BLaER1 (cell line): Measurements from ENCODE around the gene GPR152.
A peak's percentile ranks its signal among the peaks of the same experiment; 100 is the strongest.
"Not testable (repeated sequence)": the region's sequence is repeated elsewhere in the genome, so short reads cannot be mapped to it uniquely, and the experiment has no call there.

Source experiments
- H3K27ac ChIP-seq: shearing (Covaris generic); formaldehyde crosslinking; 2 replicates; pipeline ENCODE4 v1.8.1; 2022
- H3K27me3 ChIP-seq: shearing (Covaris generic); formaldehyde crosslinking; 2 replicates; pipeline ENCODE4 v1.8.1; 2022
- H3K36me3 ChIP-seq: shearing (Covaris generic); formaldehyde crosslinking; 2 replicates; pipeline ENCODE4 v1.8.1; 2022
- H3K4me1 ChIP-seq: shearing (Covaris generic); formaldehyde crosslinking; 2 replicates; pipeline ENCODE4 v1.8.1; 2022
- H3K4me2 ChIP-seq: shearing (Covaris generic); formaldehyde crosslinking; 2 replicates; pipeline ENCODE4 v1.8.1; 2022
- H3K4me3 ChIP-seq: shearing (Covaris generic); formaldehyde crosslinking; 2 replicates; pipeline ENCODE4 v1.8.1; 2022
- H3K9ac ChIP-seq: shearing (Covaris generic); formaldehyde crosslinking; 2 replicates; pipeline ENCODE4 v1.8.1; 2022
- H3K9me3 ChIP-seq: shearing (Covaris generic); formaldehyde crosslinking; 2 replicates; pipeline ENCODE4 v1.8.1; 2022
- H4K20me1 ChIP-seq: shearing (Covaris generic); formaldehyde crosslinking; 2 replicates; pipeline ENCODE4 v1.8.1; 2022
- Cebpa-rat ChIP-seq: shearing (Covaris generic); IDR thresholded peaks from 2 replicates; pipeline ENCODE4 v1.8.1; 2022

GPR152 gene

DNA sequence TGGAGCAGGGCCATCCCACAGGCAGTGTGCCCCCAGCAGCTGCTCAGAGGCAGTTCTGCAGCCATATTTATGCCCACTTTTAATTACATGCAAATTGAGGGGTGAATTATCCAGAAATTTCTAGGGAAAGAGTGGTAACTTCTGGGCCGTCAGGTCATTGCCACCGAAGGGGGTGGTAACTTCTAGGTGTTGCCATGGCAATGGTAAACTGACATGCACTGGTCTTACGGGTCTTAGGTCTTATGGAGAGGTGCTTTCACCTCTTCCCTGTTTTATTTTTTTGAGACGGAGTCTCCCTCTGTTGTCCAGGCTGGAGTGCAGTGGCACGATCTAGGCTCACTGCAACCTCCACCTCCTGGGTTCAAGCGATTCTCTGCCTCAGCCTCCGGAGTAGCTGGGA is 20.4 kb upstream of the GPR152 start:
- Histone ChIP-seq H3K4me3 (no peak overlapping the region), H4K20me1 (no peaks in the 10 kb centered on the region), H3K27ac (no peak overlapping the region), H3K9ac (no peak overlapping the region), H3K4me2 (no peak overlapping the region), H3K4me1 (peaks cover 31% of the 10 kb centered on the region), H3K36me3 (no peaks in the 10 kb centered on the region), H3K27me3 (no peaks in the 10 kb centered on the region), H3K9me3 (peaks cover 9% of the 10 kb centered on the region)
- TF ChIP-seq Cebpa-rat, result no peak

DNA sequence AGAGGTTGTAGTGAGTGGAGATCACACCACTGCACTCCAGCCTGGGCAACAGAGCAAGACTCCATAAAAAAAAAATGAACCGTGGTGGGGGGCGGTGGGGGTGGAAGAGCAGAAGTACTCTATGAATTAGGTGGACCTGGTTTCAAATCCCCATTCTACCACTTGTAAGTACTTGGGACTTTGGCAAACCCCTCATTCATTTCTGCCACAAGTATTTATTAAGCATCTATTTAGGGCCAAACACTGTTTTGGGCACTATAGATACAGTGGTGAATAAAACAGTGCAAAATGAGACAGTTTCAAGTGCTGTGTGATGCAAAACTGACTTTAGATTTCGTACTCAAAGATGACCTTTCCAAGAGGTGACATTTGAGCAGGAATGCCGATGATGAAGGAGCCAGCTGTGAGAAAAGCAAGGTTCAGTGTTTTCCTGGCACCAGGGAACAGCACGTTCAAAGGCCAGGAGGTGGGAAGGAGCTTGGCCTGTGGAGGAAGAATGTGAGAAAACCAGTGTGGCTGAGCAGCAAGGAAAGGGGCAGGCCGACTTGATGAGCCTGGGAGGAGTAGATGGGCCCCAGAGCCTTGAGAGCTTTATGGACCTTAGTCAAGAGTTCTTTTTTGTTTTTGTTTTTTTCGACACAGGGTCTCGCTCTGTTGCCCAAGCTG is 17.9 kb upstream of the GPR152 start:
- H3K27ac ChIP-seq, result no peak overlapping the region
- H3K4me1 ChIP-seq, result peaks cover 55% of the 10 kb centered on the region
- H3K36me3 ChIP-seq, result no peaks in the 10 kb centered on the region
- no peak overlapping the region for H3K4me2 ChIP-seq
- 0 out of 2 replicates have a peak overlapping the region, but pooled peaks have one; percentile 24 for H3K9ac ChIP-seq
- no peaks in the 10 kb centered on the region for H4K20me1 ChIP-seq
- no peak for TF ChIP-seq Cebpa-rat
- H3K9me3 ChIP-seq, result no peaks in the 10 kb centered on the region
- no peaks in the 10 kb centered on the region for H3K27me3 ChIP-seq
- H3K4me3 ChIP-seq, result no peak overlapping the region

DNA sequence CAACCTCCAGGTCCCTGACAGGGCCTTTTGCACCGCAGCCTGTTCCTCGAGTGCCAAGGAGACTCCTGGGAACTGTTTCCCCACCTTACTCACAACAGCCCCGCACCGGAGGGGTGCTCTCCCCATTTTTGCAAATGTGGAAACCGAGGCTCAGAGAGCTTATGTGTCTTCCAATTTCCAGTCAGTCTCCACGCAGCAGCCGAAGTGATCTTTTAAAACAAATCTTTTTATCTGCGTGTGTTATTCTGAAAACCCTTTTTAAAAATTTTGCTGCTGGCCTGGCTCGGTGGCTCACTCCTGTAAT is 16.9 kb upstream of the GPR152 start:
- Histone ChIP-seq H3K36me3 (no peaks in the 10 kb centered on the region), H3K4me1 (peaks cover 61% of the 10 kb centered on the region), H4K20me1 (no peaks in the 10 kb centered on the region), H3K27me3 (no peaks in the 10 kb centered on the region), H3K4me3 (peak overlapping the region; percentile 91), H3K9me3 (no peaks in the 10 kb centered on the region), H3K9ac (peak overlapping the region; percentile 68), H3K4me2 (peak overlapping the region; percentile 80), H3K27ac (peak overlapping the region; percentile 69)
- no peak for TF ChIP-seq Cebpa-rat

DNA sequence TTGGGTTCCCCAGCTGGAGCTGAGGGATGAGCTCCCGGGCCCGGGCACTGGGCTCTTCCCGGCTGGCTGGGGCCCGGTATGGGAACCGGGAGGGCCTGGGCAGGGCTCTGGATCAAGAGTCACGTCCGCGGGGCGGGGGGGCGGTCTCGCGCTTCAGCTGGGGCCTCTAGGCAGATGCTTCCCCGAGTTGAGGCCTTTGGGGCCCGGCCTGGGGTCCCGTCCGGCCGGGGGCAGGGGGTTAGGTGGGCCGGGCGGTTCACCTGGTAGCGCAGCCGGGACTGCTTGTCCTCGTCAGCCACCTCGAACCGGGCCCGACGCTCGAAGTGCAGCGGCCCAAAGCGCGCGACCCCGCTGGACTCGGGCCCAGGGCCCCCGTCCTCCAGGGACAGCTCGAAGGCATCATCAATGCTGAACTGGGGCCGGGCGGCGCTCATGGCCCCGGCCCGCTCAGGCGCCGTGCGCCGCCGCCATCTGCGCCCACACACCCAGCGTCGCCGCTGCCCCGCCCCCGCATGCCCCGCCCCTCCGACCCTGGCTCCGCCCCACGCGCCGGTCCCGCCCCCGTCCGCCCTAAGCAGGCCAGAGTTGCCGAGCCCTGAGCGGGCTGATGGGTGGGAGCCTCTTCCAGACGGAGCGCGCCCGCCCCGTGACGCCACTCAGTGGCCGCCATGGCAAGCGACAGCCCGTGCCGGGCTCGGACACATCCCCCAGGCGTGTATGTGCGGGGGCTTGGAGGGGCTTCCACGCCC is 16.4 kb upstream of the GPR152 start, which contains the start of gene TMEM134:
TSS of gene TMEM134 (minus strand) at position 493 of the 749 bp plus-strand sequence. CDS start at position 434, 59 bp downstream.
- H3K27ac ChIP-seq, result peak within 1 kb of the TSS; percentile 84
- TF ChIP-seq Cebpa-rat, result no peak
- peaks cover 62% of the 10 kb centered on the region for H3K4me1 ChIP-seq

DNA sequence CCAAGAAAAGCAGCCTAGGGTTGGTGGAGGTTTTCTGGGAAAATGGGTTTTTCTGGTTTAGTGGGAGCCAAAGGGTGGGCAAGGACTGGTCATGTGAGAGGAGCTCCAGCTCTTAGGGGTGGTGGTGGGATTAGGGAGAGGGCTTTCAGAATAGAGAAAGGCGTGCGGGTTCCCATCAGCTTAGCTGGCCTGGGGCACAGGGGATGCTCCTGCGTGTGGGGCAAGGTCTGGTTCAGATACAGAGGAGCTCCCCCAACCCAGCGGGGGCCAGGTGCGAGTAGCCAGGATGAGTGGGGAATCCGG is 15.9 kb upstream of the GPR152 start:
- Histone ChIP-seq H3K36me3 (no peaks in the 10 kb centered on the region), H3K4me3 (peak overlapping the region; percentile 91), H3K4me1 (peaks cover 62% of the 10 kb centered on the region), H3K9ac (peak overlapping the region; percentile 91), H4K20me1 (no peaks in the 10 kb centered on the region), H3K27me3 (no peaks in the 10 kb centered on the region), H3K9me3 (no peaks in the 10 kb centered on the region), H3K4me2 (peak overlapping the region; percentile 97), H3K27ac (peak overlapping the region; percentile 84)
- no peak for TF ChIP-seq Cebpa-rat

More for the DNA sequence above, 16.4 kb upstream of the GPR152 start, which contains the start of gene TMEM134:
- no peaks in the 10 kb centered on the region for H3K36me3 ChIP-seq
- H3K27me3 ChIP-seq, result no peaks in the 10 kb centered on the region
- H3K9ac ChIP-seq, result peak within 1 kb of the TSS; percentile 91
- no peaks in the 10 kb centered on the region for H4K20me1 ChIP-seq
- H3K4me3 ChIP-seq, result peak within 1 kb of the TSS; percentile 91
- no peaks in the 10 kb centered on the region for H3K9me3 ChIP-seq
- peak within 1 kb of the TSS; percentile 97 for H3K4me2 ChIP-seq

DNA sequence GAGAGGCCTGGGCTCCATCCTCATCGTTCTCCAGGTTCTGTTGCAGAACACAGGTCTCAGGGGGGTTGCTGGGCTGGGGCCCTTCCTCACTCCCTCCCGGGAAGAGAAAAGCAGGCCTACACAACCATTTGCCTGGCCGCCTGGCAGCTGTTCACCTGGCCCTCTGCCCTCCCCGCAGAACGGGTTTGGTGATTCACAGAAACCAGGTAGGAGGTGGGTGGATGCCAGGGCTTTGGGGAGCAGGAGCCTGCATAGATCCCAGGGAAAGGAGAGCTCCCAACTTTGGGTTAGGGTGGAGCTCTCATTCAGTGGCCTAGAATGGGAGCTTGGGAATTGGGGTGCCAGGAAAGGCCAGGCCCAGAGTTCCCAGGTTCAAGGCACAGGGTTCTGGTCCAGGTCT is 15.5 kb upstream of the GPR152 start:
- H3K4me2 ChIP-seq, result peak overlapping the region; percentile 97
- no peaks in the 10 kb centered on the region for H3K36me3 ChIP-seq
- H3K9ac ChIP-seq, result peak overlapping the region; percentile 91
- no peak for TF ChIP-seq Cebpa-rat
- no peaks in the 10 kb centered on the region for H4K20me1 ChIP-seq
- no peaks in the 10 kb centered on the region for H3K9me3 ChIP-seq
- H3K27me3 ChIP-seq, result no peaks in the 10 kb centered on the region
- peak overlapping the region; percentile 84 for H3K27ac ChIP-seq
- peak overlapping the region; percentile 91 for H3K4me3 ChIP-seq
- H3K4me1 ChIP-seq, result peaks cover 63% of the 10 kb centered on the region

DNA sequence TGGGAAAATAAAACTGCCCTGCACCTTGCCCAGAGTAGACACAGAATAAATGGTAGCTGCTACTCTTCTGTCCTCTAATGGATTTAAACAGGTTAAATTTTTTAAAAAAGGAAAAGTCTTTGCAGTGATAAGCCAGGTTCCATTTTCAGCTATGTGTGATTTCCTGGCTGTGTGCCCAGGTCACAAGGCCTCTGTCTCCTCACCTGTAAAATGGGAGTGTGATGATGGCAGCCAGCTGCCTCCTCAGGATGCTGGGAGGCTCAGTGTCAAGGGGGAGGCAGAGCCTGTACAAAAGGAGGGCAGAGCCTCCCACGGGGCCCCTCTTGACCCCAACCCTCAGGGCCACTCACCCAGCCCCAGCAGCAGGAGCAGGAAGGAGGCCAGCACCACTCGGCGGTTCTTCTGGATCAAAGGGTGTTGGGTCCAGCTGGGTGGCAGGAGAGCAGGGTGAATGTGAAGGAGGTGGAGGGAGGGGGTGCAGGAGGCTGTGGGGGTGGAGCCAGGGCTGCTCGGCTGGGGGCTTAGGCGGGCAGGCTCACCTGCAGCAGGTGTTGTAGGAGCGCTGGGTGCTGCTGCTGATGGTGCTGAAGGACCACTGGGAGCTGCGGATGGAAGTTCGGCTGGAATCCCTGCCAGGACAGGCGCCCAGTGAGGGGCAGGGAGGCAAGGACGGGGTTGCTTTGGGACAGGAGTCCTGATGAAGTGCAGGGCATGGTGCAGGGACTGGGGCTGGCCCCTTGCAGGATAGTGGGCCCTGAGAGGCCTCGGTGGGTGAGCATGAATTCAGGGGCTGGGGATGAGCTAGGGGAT is 14.6 kb upstream of the GPR152 start:
- no peaks in the 10 kb centered on the region for H3K36me3 ChIP-seq
- peaks cover 66% of the 10 kb centered on the region for H3K4me1 ChIP-seq
- no peaks in the 10 kb centered on the region for H4K20me1 ChIP-seq
- peak overlapping the region; percentile 91 for H3K9ac ChIP-seq
- peak overlapping the region; percentile 97 for H3K4me2 ChIP-seq
- no peaks in the 10 kb centered on the region for H3K9me3 ChIP-seq
- H3K27me3 ChIP-seq, result no peaks in the 10 kb centered on the region
- H3K4me3 ChIP-seq, result no peak overlapping the region; the same call in 1 of the 2 replicates
- TF ChIP-seq Cebpa-rat, result no peak
- peak overlapping the region; percentile 32; the same call in 1 of the 2 replicates for H3K27ac ChIP-seq

DNA sequence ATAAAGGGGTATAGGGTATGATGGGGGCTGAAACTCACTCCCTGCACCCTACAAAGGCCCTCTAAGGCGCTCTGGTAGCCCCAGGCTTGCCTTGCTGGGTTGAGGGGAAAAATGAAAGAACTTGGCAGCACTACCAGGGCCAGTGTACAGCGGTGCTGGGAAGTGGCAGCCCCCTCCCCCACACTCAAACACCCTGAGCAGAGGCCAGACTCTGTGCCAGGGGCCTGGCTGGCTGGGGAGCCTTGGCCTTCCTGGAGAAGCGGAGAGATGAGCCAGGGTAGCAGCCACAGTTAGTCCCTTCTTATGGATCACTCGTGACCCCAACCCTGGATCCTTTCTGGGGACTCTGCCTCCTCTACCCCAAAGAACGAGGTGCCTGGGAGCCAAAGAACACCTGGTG is 13.8 kb upstream of the GPR152 start:
- Histone ChIP-seq H4K20me1 (no peaks in the 10 kb centered on the region), H3K27me3 (no peaks in the 10 kb centered on the region), H3K4me2 (peak overlapping the region; percentile 97), H3K4me1 (peaks cover 63% of the 10 kb centered on the region), H3K36me3 (no peaks in the 10 kb centered on the region), H3K27ac (peak overlapping the region; percentile 32; the same call in 1 of the 2 replicates), H3K9me3 (no peaks in the 10 kb centered on the region), H3K4me3 (no peak overlapping the region), H3K9ac (peak overlapping the region; percentile 1; the same call in 1 of the 2 replicates)
- TF ChIP-seq Cebpa-rat, result no peak

DNA sequence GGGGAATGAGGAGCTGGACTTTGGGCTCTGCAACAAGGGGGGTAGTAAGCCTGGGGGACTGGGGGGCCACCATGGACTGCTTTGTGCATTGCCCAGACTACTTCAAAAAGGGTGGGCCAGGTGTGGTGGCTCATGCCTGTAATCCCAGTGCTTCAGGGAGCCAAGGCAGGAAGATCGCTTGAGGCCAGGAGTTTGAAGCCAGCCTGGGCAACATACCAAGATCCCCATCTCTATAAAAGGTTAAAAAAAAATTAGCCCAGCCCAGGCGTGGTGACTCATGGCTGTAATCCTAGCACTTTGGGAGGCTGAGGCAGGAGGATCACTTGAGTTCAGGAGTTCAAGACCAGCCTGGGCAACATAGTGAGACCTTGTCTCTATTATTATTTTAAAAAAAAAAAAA is 13.0 kb upstream of the GPR152 start:
- peak overlapping the region; percentile 86; the same call in 1 of the 2 replicates for H3K9ac ChIP-seq
- not testable (repeated sequence) for H3K9me3 ChIP-seq, H4K20me1 ChIP-seq, H3K27me3 ChIP-seq, H3K36me3 ChIP-seq
- peaks cover 61% of the 10 kb centered on the region for H3K4me1 ChIP-seq
- peak overlapping the region; percentile 74; the same call in 1 of the 2 replicates for H3K4me3 ChIP-seq
- peak overlapping the region; percentile 95 for H3K27ac ChIP-seq
- peak overlapping the region; percentile 97 for H3K4me2 ChIP-seq

DNA sequence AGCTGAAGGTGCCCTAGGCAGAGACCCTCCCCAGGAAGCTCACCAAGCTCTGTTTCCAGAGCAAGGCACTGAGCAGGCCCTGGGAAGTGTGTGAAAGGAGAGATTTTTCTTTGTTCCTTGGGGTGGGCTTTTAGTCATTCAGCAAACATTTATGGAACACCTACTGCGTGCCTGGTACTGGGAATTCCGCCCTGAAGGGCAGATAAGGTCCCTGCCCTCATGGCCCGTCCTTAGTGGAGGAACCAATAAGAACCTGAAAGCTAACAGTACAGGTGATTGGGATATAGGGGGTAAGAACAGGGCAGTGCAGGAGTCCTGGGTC is 12.6 kb upstream of the GPR152 start:
- TF ChIP-seq Cebpa-rat, result no peak
- Histone ChIP-seq H3K4me1 (peaks cover 63% of the 10 kb centered on the region), H3K4me3 (peak overlapping the region; percentile 74)

More for the DNA sequence above, 12.6 kb upstream of the GPR152 start:
- no peaks in the 10 kb centered on the region for H4K20me1 ChIP-seq
- H3K27ac ChIP-seq, result peak overlapping the region; percentile 95
- no peaks in the 10 kb centered on the region for H3K27me3 ChIP-seq
- peak overlapping the region; percentile 97 for H3K4me2 ChIP-seq
- no peaks in the 10 kb centered on the region for H3K9me3 ChIP-seq
- H3K9ac ChIP-seq, result peak overlapping the region; percentile 86
- H3K36me3 ChIP-seq, result no peaks in the 10 kb centered on the region
